Measurements from ENCODE around the gene EFTUD2.

DNA sequence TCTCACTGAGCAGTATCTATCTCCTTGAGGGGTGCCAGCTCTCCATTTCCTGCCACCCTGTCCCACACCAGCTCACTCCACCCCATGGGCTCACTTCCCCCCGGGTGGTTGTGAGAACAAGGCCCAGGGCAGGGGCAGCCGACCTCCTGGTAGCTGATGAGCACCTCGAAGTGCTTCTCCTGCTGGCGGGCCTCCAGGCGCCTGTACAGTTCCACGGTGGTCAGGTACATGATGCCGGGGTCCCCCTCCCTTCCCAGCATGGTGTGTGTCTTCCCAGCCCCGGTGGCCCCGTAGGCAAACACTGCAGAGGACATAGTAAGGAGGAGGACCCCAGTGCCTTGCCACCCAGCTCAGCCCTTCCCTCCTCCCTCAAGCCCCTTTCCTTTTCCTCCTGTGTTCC lies 35.9 kb upstream of the EFTUD2 start:
- TF ChIP-seq CHD1 (IDR thresholded peaks at IDR 0.05; ENCODE audit: low read length) (no peak), SMAD1 (IDR thresholded peaks at IDR 0.05; ENCODE audit: low read depth, low read length, partially characterized antibody) (no peak)

All from K562 (cell line).